HL-60 (cell line): ENCODE results near the gene TBX18.
A peak's percentile ranks its signal among the peaks of the same experiment; 100 is the strongest.

Source experiments
- DNase-seq, 2 experiments: peaks; one replicate each; pipeline ENCODE4 v3.0.0-alpha.2; 2010 to 2020; ENCODE audit warnings: low read depth in 1 of 2, low spot score in 1 of 2
- H3K27ac ChIP-seq: fragments of 250-450 bp; sonication (Bioruptor Pico); replicated peaks from 2 replicates; pipeline ENCODE4 v1.5.1; 2020; ENCODE audit warnings: mild to moderate bottlenecking, moderate library complexity
- H3K27me3 ChIP-seq: fragments of 250-450 bp; sonication (Bioruptor Pico); 2 replicates; pipeline ENCODE4 v1.5.1; 2021; ENCODE audit warnings: mild to moderate bottlenecking, moderate library complexity; ENCODE audit not compliant: insufficient read depth, poor library complexity, severe bottlenecking
- H3K4me3 ChIP-seq: replicated peaks from 2 replicates; pipeline ENCODE4 v1.5.1; 2011; ENCODE audit warnings: mild to moderate bottlenecking, control low read depth, low read length; ENCODE audit not compliant: insufficient read depth
- CTCF ChIP-seq: IDR thresholded peaks from one replicate; pipeline ENCODE4 v1.5.1; 2011; ENCODE audit warnings: low read length, control low read depth, inconsistent platforms; ENCODE audit not compliant: insufficient read depth
- GABPA ChIP-seq: IDR thresholded peaks from 2 replicates; pipeline ENCODE4 v1.6.1; 2012; ENCODE audit warnings: low read depth
- POLR2AphosphoS5 ChIP-seq: IDR thresholded peaks from 2 replicates; pipeline ENCODE4 v1.6.1; 2012; ENCODE audit warnings: low read depth
- SPI1 ChIP-seq: IDR thresholded peaks from 2 replicates; pipeline ENCODE4 v1.6.1; 2012; ENCODE audit warnings: low read depth, mild to moderate bottlenecking, borderline replicate concordance
- TF ChIP-seq, protein P1 (sequence below): IDR thresholded peaks from 2 replicates; pipeline ENCODE4 v1.6.1; 2012; ENCODE audit warnings: low read depth; ENCODE audit not compliant: insufficient replicate concordance

TBX18 gene

GRCh38 chr6:84645563-84646266 is 118.7 kb downstream of the TBX18 start:
- H3K27ac ChIP-seq, result no peak overlapping the region
- no peak overlapping the region for H3K4me3 ChIP-seq
- TF ChIP-seq SPI1 (no peak), POLR2AphosphoS5 (no peak), GABPA (no peak), CTCF (no peak)
- TF ChIP-seq, protein P1, sequence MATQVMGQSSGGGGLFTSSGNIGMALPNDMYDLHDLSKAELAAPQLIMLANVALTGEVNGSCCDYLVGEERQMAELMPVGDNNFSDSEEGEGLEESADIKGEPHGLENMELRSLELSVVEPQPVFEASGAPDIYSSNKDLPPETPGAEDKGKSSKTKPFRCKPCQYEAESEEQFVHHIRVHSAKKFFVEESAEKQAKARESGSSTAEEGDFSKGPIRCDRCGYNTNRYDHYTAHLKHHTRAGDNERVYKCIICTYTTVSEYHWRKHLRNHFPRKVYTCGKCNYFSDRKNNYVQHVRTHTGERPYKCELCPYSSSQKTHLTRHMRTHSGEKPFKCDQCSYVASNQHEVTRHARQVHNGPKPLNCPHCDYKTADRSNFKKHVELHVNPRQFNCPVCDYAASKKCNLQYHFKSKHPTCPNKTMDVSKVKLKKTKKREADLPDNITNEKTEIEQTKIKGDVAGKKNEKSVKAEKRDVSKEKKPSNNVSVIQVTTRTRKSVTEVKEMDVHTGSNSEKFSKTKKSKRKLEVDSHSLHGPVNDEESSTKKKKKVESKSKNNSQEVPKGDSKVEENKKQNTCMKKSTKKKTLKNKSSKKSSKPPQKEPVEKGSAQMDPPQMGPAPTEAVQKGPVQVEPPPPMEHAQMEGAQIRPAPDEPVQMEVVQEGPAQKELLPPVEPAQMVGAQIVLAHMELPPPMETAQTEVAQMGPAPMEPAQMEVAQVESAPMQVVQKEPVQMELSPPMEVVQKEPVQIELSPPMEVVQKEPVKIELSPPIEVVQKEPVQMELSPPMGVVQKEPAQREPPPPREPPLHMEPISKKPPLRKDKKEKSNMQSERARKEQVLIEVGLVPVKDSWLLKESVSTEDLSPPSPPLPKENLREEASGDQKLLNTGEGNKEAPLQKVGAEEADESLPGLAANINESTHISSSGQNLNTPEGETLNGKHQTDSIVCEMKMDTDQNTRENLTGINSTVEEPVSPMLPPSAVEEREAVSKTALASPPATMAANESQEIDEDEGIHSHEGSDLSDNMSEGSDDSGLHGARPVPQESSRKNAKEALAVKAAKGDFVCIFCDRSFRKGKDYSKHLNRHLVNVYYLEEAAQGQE, result no peak
- H3K27me3 ChIP-seq, result no peaks in the 10 kb centered on the region
- DNase-seq, result no peak

GRCh38 chr6:84645000-84645399 is 119.4 kb downstream of the TBX18 start:
- H3K27ac ChIP-seq, result no peak overlapping the region

DNA sequence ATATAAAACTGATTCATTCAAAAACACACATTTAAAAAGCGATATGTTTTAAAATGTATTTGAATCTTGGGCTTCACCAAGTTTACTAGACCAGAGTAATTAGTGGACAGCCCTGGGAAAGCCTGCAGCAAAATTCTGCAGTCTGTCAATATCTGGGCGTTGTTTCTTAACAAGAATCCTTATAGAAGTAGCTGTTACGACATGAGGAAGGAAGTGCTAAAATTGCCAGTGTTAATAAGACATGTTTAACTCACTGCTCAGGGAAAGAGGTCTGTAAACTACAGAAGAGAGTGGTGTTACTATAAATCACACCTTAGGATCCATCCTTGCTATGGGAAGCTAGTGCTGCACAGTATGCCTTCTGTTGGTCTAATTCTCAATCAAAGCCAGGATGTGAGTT is 120.6 kb downstream of the TBX18 start:
- DNase-seq, result peak in 1 of 2 experiments; percentile 21
- no peak for TF ChIP-seq GABPA
- peak; percentile 59; the same call in 1 of the 2 replicates for TF ChIP-seq SPI1
- no peak for TF ChIP-seq POLR2AphosphoS5
- TF ChIP-seq, protein P1, result no peak
- no peaks in the 10 kb centered on the region for H3K27me3 ChIP-seq
- H3K27ac ChIP-seq, result no peak overlapping the region
- no peak overlapping the region for H3K4me3 ChIP-seq

More at GRCh38 chr6:84645000-84645399, 119.4 kb downstream of the TBX18 start:
- Histone ChIP-seq H3K4me3 (no peak overlapping the region), H3K27me3 (no peaks in the 10 kb centered on the region)
- TF ChIP-seq SPI1, result 0 out of 2 replicates have a peak, but pooled peaks have one; percentile 4
- TF ChIP-seq, protein P1, result no peak
- no peak for DNase-seq

- TF ChIP-seq CTCF, result no peak
- TF ChIP-seq, protein P1, result no peak
- TF ChIP-seq SPI1, result no peak
- TF ChIP-seq GABPA, result no peak
- no peak for TF ChIP-seq POLR2AphosphoS5
- DNase-seq, result no peak
- Histone ChIP-seq H3K27ac (no peak overlapping the region), H3K4me3 (no peak overlapping the region), H3K27me3 (no peaks in the 10 kb centered on the region)
Observed at GRCh38 chr6:84641076-84641475, 123.3 kb downstream of the TBX18 start.
